Peyer's patch (tissue), 4 donors: ENCODE measurements around the gene MLST8.

Source experiments
- POLR2A ChIP-seq, 2 donors: fragments of 450-650 bp; IDR thresholded peaks; one replicate each; pipeline ENCODE4 v1.5.1; 2017; ENCODE audit warnings: antibody characterized with exemption in 2 of 2, mild to moderate bottlenecking in 2 of 2, moderate library complexity in 2 of 2
- TF ChIP-seq, protein P1 (sequence below), 6 experiments: fragments of 450-650 bp in 4 of 6; fragments of 200-600 bp in 2 of 6; sonication (generic) in 1 of 6; IDR thresholded peaks; one replicate each; pipeline ENCODE4 v1.5.1; 2017 to 2019; ENCODE audit warnings: antibody characterized with exemption in 6 of 6, mild to moderate bottlenecking in 3 of 6, moderate library complexity in 1 of 6

- TF ChIP-seq POLR2A (IDR thresholded peaks at IDR 0.05): no peak
- TF ChIP-seq, protein P1, sequence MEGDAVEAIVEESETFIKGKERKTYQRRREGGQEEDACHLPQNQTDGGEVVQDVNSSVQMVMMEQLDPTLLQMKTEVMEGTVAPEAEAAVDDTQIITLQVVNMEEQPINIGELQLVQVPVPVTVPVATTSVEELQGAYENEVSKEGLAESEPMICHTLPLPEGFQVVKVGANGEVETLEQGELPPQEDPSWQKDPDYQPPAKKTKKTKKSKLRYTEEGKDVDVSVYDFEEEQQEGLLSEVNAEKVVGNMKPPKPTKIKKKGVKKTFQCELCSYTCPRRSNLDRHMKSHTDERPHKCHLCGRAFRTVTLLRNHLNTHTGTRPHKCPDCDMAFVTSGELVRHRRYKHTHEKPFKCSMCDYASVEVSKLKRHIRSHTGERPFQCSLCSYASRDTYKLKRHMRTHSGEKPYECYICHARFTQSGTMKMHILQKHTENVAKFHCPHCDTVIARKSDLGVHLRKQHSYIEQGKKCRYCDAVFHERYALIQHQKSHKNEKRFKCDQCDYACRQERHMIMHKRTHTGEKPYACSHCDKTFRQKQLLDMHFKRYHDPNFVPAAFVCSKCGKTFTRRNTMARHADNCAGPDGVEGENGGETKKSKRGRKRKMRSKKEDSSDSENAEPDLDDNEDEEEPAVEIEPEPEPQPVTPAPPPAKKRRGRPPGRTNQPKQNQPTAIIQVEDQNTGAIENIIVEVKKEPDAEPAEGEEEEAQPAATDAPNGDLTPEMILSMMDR (IDR thresholded peaks at IDR 0.05): no peak
These were observed 29.8 kb upstream of the MLST8 start for GRCh38 chr16:2175454-2175853.
